ENCODE measurements around the gene TIMELESS. TPM values are rescaled to one million over a fixed set of nuclear protein-coding genes. Genes with fewer than 3 reads are reported as not detected.

Gene TIMELESS
- total and polyA plus RNA-seq, 10 of the 15 experiments (the other 5 are each of a cell fraction or from before 2014, with no cell fraction given): 5.8 to 57.8 (median 31.8) TPM

GRCh38 chr12:56410768-56411167 lies 38.5 kb downstream of the TIMELESS start:
- ChIA-PET POLR2A (no interaction called here), SMC1A (ENCODE audit: uncharacterized antibody, unreplicated experiment) (interaction anchor here (1.1 to 1.4 kb wide), 2 partner anchors 13 to 52 kb away, joined by 3 to 6 read pairs; no protein-coding TSS in a partner anchor), CTCF (interaction anchor here (1.1 kb wide), 1 partner anchor 51 kb away, joined by 3 read pairs; the partner anchor contains the start of gene STAT2), RAD21 (ENCODE audit: unreplicated experiment) (no interaction called here)
- DNase-seq (ENCODE audit: low read depth, low spot score) (no peak), ATAC-seq (no peak), FAIRE-seq (no peak)
- in situ Hi-C loops (cut with MboI) (no loop called here), intact Hi-C loops (cut with micrococcal nuclease; ENCODE audit: unreplicated experiment) (no loop called here)
- 81% methylated on average over 4 of the region's 4 CpGs for WGBS (ENCODE audit: insufficient coverage, insufficient replicate concordance, low lambda C conversion rate, missing lambda C conversion rate)
- Histone ChIP-seq H3K4me3 (no peak overlapping the region), H3K9ac (ENCODE audit: control insufficient read depth, insufficient read depth, low read length) (no peak overlapping the region), H3K4me1 (ENCODE audit: control insufficient read depth, insufficient read depth, low read length) (no peaks in the 10 kb centered on the region), H3K79me2 (ENCODE audit: control insufficient read depth, insufficient read depth, low read length) (no peaks in the 10 kb centered on the region), H3K27me3 (replicated peaks in 1 of 2; ENCODE audit: control insufficient read depth in 2 of 2, insufficient read depth in 2 of 2, low read length in 1 of 2) (no peaks in the 10 kb centered on the region), H3K9me3 (replicated peaks; ENCODE audit: control insufficient read depth, insufficient read depth, low read length) (no peaks in the 10 kb centered on the region), H3K4me2 (ENCODE audit: control insufficient read depth, insufficient read depth) (no peak overlapping the region), H3K27ac (ENCODE audit: control insufficient read depth, insufficient read depth) (no peak overlapping the region), H4K20me1 (ENCODE audit: control insufficient read depth, insufficient read depth) (no peaks in the 10 kb centered on the region), H2AFZ (ENCODE audit: control insufficient read depth, low read depth, low read length) (no peak overlapping the region), H3K36me3 (ENCODE audit: control insufficient read depth in 2 of 2, insufficient read depth in 2 of 2, low read length in 1 of 2) (peaks cover 0 to 3% of the 10 kb centered on the region in 2 experiments; a peak in 1 of 4 replicates)
- TF ChIP-seq, protein P1, sequence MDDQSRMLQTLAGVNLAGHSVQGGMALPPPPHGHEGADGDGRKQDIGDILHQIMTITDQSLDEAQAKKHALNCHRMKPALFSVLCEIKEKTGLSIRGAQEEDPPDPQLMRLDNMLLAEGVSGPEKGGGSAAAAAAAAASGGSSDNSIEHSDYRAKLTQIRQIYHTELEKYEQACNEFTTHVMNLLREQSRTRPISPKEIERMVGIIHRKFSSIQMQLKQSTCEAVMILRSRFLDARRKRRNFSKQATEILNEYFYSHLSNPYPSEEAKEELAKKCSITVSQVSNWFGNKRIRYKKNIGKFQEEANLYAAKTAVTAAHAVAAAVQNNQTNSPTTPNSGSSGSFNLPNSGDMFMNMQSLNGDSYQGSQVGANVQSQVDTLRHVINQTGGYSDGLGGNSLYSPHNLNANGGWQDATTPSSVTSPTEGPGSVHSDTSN (IDR thresholded peaks at IDR 0.05; ENCODE audit: insufficient replicate concordance, low read depth, low read length): no peak
- TF ChIP-seq NFXL1 (IDR thresholded peaks at IDR 0.05; ENCODE audit: borderline replicate concordance): no peak
- TF ChIP-seq SIN3A (IDR thresholded peaks at IDR 0.05; ENCODE audit: low read depth, low read length): no peak
- TF ChIP-seq, protein P2, sequence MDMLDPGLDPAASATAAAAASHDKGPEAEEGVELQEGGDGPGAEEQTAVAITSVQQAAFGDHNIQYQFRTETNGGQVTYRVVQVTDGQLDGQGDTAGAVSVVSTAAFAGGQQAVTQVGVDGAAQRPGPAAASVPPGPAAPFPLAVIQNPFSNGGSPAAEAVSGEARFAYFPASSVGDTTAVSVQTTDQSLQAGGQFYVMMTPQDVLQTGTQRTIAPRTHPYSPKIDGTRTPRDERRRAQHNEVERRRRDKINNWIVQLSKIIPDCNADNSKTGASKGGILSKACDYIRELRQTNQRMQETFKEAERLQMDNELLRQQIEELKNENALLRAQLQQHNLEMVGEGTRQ (IDR thresholded peaks at IDR 0.05; ENCODE audit: borderline replicate concordance, low read depth, low read length): no peak
- no peak for TF ChIP-seq NBN (IDR thresholded peaks at IDR 0.05)
- TF ChIP-seq PML (IDR thresholded peaks at IDR 0.05; ENCODE audit: low read length): no peak
- no peak for TF ChIP-seq SUZ12 (IDR thresholded peaks at IDR 0.05; ENCODE audit: unreplicated experiment)
- no peak for TF ChIP-seq SP1 (IDR thresholded peaks at IDR 0.05; ENCODE audit: low read depth, low read length)
- BruUV-seq (replicated peaks): no TSS peak

All from GM12878 (cell line).